Measurements from ENCODE around the gene ZNF148.

GRCh38 chr3:125337506-125337905 is 37.6 kb downstream of the ZNF148 start:
- TF ChIP-seq CTCF (IDR thresholded peaks at IDR 0.05): no peak
- no peak for TF ChIP-seq POLR2A (IDR thresholded peaks at IDR 0.05)
- no peak for TF ChIP-seq EP300 (IDR thresholded peaks at IDR 0.05)
